Stimulated activated CD8-positive, alpha-beta memory T cell treated with anti-CD3 and anti-CD28 coated beads, Interleukin-12 subunit alpha, Interleukin-12 subunit beta, amount 100 ng/mL, for 1 hour (primary cell): ENCODE measurements around the gene EMILIN1.
"Not testable (repeated sequence)": the region's sequence is repeated elsewhere in the genome, so short reads cannot be mapped to it uniquely, and the experiment has no call there.

ENCODE experiments used
- DNase-seq: peaks from one replicate; pipeline ENCODE4 v3.0.0-alpha.2; 2020; ENCODE audit warnings: low read depth

The EMILIN1 gene

DNA sequence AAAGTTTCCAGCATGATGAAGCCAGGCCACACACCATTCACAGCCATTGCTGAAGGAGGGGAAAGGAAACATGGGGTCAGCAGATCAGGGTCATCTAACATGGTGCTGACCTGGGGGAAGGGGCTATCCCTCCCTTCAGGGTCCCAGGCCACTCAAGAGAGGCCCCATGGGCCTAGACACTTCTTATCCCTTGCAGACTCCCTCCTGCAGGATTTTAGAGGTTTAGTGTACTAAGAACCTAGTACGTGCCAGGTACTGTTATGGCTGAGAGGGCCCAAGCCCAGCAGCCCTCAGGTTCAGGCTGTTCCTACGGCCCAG is 17.0 kb downstream of the EMILIN1 start:
- DNase-seq = no peak

DNA sequence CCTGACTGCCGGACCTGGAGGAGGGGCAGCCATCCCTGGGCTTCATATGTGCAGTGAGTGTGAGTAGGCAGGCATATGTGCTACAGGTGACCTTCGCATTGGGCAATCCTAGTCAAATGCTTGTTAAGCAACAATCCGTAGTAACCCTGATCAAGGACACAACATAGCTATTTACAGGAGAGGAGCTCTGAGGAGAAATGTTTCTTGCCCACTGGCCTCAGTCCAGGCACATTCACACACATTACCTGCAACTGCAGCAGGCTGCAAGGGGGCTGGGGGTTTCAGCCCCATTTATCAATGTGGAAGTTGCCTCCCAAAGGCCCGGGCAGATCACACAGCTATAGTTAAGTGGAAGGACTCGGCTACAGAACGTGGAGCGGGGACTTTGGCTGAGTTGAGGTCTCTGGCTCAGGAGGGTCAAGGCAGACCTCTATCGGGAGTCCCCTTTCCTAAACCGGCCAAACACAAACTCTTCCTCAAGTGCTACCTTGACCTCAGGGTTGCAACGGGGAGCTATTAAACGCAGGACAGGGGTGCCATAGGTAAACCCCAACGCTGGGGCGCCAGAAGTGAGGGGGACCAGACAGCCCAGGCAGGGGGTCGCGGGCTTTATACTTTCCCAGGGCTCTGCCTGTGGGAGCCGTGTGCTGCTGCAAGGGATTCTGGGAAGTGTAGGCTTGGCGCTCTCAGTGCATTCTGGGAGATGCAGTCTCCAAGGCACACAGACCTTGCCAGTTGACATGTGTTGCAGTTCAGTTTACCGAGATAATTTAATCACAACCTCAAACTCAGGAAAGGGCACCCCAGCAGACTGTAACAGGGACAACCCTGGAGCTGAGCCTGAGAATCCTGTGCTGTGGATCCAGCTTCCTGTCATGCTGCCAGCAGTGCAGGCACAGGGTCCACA is 17.6 kb downstream of the EMILIN1 start:
- DNase-seq = no peak

DNA sequence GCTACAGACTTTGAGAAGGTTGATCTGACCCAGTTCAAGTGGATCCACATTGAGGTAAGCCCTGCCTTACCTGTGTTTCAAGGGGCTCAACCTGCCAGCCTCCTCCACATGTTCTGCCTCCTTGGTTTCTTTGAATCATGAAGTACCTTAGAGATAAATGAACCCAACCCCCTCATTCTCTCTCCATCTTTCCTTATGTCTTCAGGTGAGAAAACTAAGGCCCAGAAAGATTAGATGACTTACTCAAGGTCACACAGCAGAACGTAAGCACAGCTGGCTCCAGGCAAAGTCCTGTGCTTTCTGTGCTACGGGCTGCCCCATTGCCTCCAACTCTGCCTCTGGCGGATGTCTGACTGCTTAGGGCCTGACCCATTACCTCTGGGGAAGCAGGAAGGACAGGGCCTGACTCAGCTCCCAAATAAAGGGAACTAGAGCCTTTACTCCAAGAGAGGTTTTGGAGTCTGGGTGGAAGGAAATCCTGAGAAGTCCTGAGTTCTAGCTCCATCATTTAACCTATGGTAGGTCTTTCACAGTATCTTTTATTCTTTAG is 18.4 kb downstream of the EMILIN1 start:
- DNase-seq = no peak

DNA sequence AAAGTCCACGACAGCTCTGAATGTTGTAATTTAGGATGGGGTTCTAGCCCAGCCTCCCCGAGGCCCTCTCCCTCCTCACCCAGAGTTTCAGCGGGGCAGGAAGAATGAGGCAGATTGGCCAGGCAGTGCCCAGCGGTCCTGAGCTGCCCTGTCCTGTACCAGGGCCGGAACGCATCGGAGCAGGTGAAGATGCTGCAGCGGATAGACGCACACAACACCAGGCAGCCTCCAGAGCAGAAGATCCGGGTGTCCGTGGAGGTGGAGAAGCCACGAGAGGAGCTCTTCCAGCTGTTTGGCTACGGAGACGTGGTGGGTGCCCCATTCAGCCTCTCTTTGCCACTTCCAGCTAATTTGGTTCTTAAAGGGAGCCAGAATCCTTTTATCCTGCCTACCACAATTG is 18.9 kb downstream of the EMILIN1 start:
- no peak for DNase-seq

DNA sequence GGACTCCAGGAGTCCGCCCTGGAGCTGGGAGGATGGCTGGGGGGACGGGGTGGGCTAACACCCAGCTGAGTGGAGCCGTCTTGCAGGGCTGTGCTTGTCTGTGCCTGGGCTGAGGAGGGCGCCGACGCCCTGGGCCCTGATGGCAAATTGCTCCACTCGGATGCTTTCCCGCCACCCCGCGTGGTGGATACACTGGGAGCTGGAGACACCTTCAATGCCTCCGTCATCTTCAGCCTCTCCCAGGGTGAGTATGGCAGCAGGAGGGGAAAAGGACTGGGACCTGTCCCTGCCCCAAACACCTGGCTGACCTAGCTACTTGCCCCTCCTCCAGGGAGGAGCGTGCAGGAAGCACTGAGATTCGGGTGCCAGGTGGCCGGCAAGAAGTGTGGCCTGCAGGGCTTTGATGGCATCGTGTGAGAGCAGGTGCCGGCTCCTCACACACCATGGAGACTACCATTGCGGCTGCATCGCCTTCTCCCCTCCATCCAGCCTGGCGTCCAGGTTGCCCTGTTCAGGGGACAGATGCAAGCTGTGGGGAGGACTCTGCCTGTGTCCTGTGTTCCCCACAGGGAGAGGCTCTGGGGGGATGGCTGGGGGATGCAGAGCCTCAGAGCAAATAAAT is 21.0 kb downstream of the EMILIN1 start:
- DNase-seq = no peak

DNA sequence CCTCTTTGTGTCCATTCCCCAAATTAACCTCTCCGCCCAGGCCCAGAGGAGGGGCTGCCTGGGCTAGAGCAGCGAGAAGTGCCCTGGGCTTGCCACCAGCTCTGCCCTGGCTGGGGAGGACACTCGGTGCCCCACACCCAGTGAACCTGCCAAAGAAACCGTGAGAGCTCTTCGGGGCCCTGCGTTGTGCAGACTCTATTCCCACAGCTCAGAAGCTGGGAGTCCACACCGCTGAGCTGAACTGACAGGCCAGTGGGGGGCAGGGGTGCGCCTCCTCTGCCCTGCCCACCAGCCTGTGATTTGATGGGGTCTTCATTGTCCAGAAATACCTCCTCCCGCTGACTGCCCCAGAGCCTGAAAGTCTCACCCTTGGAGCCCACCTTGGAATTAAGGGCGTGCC is 21.6 kb downstream of the EMILIN1 start:
- DNase-seq = no peak

DNA sequence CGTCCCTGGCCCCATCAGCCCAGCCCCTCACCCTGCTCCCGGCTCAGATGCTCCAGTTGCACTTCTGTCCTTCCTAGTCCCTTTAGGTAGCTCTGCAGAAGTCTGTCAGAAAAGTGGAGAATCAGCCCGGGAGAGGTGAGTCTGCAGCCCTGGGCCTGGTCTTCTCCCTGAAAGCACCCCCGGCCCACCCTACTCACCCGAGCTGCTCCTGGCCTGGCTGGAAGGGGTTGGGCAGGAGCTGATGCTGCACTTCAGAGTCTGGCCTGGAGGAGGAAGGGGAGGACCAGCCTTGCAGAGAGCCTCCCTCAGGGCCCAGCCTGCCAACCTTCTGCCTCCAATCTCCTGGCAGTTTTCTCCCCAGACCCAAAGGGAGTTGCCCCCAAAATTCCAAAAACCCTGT is 23.9 kb downstream of the EMILIN1 start:
- DNase-seq = no peak

DNA sequence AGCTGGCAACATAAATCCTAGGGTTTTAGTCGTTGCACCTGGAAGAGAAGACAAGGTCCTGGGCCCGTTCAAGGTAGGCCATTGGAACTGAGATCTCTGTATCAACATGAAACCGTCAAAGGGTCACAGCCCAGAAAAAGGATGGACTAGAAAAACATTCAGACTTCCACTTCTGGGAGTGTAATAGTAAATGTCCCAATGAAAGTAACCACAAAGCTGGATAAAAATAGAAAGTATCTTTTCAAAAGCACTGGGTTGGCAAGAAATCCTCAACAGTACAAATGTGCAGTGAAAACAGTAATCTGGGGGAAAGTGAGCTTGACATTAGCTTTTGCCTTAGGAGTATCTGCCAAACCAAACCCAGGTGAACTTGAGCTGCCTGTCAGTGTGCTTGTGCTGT is 27.6 kb downstream of the EMILIN1 start:
- no peak for DNase-seq

DNA sequence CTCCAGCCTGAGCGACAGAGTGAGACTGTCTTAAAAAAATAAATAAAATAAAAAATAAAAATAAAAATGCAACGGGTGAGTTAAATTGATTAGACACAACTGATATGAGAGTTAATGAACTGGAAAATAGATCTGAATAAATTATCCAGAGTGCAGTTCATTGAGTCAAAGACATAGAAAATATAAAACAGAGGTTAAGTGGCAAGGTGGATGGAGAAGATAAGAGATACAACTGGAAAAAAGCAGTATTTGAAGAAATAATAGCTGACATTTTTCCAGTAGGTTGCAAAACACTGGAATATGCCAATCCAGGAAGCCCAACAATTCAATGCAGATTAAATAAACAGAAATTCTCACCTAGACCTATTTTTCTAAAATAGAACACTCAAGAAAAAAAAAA is 29.8 kb downstream of the EMILIN1 start:
- DNase-seq = no peak

DNA sequence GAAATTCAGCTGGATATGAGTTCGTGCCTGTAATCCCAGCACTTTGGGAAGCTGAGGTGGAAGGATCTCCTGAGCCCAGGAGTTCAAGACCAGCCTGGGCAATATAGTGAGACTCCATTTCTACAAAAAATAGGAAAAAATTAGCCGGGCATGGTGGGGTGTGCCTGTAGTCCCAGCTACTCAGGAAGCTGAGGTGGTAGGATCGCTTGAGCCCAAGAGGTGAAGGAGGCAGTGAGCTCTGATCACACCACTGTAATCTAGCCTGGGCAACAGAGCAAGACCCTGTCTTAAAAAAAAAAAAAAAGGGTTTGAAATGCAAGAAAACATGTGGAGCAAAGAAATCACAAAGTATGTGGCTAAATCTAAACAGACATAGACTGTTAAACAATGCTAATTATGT is 30.7 kb downstream of the EMILIN1 start:
- no peak for DNase-seq

DNA sequence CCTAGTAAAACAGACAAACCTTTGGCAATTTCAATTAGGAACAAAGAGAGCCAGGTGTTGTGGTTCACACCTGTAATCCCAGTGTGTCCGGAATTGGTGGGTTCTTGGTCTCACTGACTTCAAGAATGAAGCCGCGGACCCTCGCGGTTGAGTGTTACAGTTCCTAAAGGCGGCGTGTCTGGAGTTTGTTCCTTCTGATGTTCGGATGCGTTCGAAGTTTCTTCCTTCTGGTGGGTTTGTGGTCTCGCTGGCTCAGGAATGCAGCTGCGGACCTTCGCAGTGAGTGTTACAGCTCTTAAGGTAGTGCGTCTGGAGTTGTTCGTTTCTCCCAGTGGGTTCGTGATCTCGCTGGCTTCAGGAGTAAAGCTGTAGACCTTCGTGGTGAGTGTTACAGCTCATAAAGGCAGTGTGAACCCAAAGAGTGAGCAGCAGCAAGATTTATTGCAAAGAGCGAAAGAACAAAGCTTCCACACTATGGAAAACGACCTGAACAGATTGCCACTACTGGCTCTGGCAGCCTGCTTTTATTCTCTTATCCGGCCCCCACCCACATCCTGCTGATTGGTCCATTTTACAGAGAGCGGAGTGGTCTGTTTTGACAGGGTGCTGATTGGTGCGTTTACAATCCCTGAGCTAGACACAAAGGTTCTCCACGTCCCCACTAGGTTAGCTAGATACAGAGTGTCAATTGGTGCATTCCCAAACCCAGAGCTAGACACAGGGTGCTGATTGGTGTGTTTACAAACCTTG is 32.4 kb downstream of the EMILIN1 start:
- DNase-seq = not testable (repeated sequence)

DNA sequence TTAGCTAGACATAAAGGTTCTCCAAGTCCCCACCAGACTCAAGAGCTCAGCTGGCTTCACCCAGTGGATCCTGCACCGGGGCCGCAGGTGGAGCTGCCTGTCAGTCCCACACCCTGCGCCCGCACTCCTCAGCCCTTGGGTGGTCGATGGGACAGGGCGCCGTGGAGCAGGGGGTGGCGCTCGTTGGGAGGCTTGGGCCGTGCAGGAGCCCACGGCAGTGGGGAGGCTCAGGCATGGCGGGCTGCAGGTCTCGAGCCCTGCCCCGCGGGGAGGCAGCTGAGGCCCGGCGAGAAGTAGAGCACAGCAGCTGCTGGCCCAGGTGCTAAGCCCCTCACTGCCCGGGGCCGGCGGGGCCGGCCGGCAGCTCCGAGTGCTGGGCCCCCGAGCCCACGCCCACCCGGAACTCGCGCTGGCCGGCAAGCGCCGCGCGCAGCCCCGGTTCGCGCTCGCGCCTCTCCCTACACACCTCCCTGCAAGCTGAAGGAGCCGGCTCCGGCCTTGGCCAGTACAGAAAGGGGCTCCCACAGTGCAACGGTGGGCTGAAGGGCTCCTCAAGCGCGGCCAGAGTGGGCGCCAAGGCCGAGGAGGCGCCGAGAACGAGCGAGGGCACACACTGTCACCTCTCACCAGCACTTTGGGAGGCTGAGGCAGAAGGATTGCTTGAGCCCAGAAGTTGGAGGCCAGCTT is 33.1 kb downstream of the EMILIN1 start:
- not testable (repeated sequence) for DNase-seq

DNA sequence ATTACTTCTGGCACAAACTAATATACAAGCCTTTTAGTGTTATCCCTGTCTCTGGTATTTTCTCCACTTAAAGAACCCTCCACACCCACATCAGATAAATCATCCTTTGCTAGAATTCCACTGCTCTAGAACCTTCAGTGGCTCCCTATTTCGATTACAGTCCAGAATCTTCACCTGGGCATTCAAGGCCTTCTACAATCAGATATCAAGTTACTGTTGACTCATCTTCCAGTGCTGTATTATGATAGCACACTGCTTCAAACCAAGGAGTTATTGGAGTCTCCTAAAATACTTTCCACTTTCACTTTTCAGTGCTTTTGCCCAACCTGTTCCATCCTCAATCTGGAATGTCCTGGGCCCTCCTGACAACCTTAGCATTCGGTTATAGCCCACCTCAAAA is 37.1 kb downstream of the EMILIN1 start:
- no peak for DNase-seq

DNA sequence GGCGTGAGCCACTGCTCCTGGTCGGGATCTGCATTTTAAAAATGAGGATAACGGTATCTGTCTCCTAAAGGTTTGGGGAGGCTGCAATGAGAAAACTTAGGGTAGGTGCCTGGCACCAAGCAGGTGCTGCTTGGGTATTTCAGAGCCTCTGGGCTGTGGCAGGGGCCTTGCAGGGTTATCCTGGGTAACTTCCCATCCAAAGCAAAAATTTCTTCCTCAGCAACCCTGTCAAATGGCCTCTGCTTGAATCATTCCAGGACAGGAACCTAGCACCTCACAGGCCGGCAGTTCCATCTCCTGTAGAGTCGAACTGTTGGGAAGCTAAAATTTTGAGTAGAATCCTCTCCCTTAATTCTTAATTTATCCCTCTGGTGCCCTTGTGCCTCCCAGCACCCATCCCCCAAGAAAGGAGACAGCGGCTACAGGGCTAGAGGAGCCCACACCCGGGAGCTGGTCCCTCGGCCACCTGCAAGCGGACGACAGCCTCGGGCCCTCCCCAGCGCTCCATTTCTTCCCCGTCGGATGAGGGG is 39.6 kb downstream of the EMILIN1 start:
- DNase-seq = no peak

DNA sequence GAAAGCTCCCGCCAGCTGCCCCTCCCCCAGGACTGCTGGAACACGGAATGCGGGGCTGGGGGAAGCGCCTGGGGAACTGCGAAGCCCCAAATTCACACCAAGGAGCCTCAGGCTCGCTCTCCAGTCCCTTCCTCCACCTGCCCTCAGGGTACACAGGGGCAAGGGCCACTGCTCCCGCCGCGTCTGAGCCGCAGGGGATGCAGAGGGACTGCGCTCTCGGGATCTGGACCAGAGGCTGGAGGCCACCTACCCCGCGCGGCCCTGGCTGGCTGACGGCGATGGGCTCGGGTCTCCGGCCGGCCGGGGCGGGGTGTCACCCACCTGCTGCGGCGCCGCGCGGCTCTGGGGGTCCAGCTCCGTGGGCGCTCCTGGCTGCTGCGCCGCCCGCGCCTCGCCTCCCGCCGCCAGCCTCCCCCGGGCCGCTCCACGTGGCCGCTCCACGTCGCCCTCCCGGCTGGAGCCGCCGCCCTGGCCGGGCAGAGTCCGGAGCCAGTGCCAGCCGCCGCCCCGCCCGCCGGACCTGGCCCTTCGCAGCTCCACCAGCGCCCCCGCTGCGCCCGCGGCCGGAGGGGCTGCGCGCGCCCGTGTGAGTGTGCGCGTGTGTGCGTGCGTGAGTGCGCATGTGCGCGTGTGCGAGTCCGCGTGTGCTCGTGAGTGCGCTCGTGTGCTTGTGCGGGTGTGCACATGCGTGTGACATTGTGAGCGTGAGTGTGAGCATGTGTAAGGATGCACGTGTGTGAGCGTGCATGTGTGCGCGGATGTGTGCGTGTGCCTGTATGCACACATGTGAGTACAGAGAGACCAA is 40.3 kb downstream of the EMILIN1 start, which contains the start of gene CGREF1:
Gene CGREF1 (minus strand): TSS at position 604 of the 805 bp plus-strand sequence. CDS start 14,762 bp downstream, outside the sequence.
- DNase-seq = no peak

DNA sequence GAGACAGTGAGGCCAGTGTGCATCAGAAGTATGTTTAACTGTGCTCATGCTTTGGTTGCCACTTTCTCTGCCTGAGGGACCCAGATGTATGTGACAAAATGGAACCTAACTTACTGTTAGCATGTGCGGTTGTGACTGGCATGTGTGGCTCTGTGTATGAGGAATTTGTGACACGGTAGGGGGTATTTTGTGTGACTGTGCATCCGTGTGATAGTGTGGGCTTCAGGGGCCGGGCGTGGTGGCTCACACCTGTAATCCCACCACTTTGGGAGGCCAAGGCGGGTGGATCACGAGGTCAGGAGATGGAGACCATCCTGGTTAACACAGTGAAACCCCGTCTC is 40.9 kb downstream of the EMILIN1 start:
- not testable (repeated sequence) for DNase-seq

DNA sequence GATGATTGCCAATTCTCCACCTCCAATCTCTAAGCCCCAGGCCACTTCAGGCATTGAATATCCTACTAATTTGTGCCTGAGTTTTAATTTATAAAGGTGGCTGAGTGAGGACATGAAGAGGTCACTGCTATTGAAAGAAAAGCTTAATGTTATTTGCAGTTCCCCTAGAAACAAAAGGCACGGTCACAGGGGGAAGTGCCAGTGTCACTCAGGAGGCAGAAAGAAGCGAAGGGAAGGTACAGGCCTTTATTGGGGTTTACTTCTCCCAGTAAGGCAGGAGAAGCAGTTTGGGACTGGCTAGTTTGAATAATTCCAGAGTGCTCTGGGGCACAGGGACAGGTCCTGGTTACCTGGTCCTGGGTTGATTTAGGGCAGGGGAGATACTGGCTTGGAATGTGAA is 43.5 kb downstream of the EMILIN1 start:
- DNase-seq = no peak

DNA sequence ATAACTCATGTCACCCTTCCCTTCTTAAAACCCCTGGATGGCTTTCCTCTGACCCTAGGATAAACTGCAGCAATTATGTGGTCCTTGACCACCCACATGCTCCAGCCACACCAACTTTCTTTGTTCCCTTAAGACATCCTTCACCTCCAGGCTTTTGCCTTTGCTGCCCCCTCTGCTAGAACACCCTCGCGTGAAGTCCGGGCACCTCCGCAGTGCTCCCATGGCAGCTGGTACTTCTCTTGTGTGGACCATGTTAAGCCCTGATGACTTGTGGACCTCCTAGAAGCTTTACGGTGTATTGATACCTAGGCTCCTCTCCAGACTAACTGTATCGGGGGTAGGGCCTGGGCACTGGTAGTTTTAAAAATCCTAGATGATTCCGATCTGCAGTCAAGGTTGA is 44.4 kb downstream of the EMILIN1 start:
- no peak for DNase-seq

DNA sequence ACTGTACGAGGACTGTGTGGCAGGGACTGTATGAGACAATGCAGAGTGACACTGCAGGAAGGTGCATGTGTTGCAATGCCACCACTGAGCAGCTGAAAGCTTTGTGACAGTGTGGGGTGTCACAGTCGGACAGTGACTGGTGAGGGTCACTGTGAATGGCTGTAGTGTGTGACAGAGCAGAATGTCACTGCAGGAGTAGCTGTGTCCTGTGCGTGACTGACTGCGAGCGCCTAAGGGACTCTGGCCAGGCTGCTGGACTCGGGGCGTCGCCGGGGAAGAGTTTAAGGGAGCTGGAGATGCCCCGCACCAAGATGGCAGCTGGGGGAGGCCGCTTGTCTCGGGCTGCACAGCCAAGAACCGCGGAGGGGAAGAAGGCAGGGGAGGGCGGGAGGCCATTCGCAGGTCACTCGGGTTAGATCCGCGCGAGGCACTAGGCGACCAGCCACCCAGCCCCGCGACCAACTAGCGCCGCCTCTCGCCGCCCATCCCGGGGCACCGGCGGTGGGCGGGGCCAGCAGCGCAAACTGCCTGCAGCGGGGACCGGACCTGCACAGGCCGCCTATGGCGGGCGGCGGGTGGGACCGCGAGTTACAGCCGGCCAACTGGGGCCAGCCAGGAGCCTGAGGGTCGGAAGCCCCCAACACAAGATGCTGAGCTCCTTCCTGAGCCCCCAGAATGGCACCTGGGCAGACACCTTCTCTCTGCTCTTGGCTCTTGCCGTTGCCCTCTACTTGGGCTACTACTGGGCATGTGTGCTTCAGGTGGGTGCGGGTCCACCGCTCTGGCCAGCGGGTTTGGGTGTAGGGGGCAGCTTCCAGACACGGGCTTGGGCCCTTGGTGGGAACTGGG is 45.1 kb downstream of the EMILIN1 start, which contains the start of gene ABHD1:
Gene ABHD1 (plus strand): TSS at position 514 of the 849 bp plus-strand sequence. CDS start 134 bp downstream, at position 648.
- peak; percentile 38 for DNase-seq

DNA sequence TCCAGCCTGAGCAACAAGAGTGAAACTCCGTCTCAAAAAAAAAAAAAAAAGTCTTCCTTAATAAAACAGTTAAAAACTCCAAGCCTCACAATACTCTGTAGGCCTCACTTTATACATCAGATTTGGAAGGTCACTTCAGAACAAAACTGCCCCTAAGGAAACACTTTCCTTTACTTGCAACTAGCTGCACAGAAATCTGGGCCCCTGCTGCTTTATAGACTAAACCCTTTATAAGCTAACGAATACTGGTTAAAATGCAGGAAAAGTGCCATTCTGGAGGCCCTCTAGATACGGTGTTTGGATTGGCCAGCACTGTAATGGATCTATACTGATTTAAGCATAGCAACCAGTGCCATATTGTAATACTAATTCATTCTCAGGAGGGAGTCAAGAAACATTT is 46.7 kb downstream of the EMILIN1 start:
- no peak for DNase-seq
